HK-2 (cell line): Measurements from ENCODE around the gene H2BW1.
"Not testable (repeated sequence)": the region's sequence is repeated elsewhere in the genome, so short reads cannot be mapped to it uniquely, and the experiment has no call there.

ENCODE experiments used
- DNase-seq: peaks from one replicate; pipeline ENCODE4 v3.0.0-alpha.2; 2018; ENCODE audit not compliant: unreplicated experiment

H2BW1 gene

DNA sequence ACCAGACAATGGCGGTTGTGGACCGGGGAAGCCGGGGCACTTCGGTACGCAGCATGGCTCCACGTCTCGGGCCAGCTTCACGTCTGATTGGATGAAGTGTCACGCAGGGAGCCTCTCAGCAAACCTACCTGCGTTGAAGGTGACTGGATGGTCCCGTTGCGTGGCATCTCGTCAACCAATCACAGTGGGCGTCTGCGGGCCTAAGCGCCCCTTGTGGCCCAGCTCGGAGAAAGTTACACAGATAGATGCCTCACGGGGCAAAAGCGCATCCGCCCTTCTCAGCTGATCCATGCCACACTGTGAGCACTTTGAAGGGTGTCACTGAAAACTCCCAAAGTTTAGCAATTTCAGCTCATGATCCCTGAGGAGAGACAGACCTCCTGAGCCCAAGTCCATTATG, at the start of gene H2BW1:
Gene H2BW1, minus strand, starts transcription at position 103 of the 400 bp plus-strand sequence. CDS start 132 bp downstream, outside the sequence.
- DNase-seq, result no peak

DNA sequence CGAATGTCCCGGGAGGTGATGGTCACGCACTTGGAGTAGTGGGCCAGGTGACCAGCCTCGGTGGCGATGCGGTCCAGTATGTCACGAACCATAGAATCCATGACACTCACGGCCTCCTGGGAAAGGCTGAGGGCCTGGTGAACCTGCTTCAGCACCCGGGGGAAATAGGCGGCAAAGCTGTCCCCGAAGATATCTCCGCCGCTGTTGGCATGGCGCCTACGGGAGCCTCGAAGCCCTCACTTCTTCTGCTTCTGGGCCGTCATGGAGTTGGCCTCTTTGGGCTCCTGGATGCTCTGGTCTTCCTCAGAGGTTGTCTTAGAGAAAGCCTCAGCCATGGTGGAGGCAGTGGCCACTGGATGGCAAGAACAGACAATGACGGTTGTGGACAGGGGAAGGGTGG, 49.1 kb upstream of the H2BW1 start:
- DNase-seq, result not testable (repeated sequence)

GRCh38 chrX:104054956-104055355, 41.4 kb upstream of the H2BW1 start:
- not testable (repeated sequence) for DNase-seq

GRCh38 chrX:104047171-104047570, 33.7 kb upstream of the H2BW1 start:
- no peak for DNase-seq

- no peak for DNase-seq
Observed at GRCh38 chrX:104045642-104046041, 32.1 kb upstream of the H2BW1 start.

- no peak for DNase-seq
Observed at GRCh38 chrX:104041003-104041402, 27.5 kb upstream of the H2BW1 start.

DNA sequence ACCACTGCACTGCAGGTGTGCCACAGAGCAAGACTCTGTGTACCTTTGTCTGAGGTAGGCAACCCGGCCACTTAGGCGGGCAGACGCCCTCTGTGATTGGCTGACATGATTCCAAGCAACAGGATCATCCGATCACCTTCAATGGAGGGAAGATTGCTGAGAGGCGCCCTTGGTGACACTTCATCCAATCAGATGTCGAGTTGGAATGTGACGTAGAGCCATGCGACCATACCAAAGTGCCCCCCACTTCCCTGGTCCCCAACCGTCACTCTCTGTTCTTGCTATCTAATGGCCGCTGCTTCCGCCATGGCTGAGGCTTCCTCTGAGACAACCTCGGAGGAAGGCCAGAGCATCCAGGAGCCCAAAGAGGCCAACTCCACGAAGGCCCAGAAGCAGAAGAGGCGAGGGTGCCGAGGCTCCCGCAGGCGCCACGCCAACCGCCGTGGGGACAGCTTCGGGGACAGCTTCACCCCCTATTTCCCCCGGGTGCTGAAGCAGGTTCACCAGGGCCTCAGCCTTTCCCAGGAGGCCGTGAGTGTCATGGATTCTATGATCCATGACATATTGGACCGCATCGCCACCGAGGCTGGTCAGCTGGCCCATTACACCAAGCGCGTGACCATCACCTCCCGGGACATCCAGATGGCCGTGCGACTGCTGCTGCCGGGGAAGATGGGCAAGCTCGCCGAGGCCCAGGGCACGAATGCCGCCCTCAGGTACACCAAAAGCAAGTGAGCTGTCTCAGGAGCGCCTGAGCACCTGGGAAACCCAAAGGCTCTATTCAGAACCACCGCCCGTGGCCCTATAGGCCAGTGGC, 26.4 kb upstream of the H2BW1 start, which contains the start of gene H2BW2:
Gene H2BW2, plus strand, starts transcription at position 268 of the 817 bp plus-strand sequence. Its CDS starts 39 bp downstream, at position 307.
- no peak for DNase-seq

GRCh38 chrX:104018126-104018525, 4.6 kb upstream of the H2BW1 start:
- no peak for DNase-seq

GRCh38 chrX:104015576-104015975, 2.1 kb upstream of the H2BW1 start:
- DNase-seq, result not testable (repeated sequence)

GRCh38 chrX:104013158-104013557, 350 bp downstream of the H2BW1 start:
- DNase-seq, result no peak

DNA sequence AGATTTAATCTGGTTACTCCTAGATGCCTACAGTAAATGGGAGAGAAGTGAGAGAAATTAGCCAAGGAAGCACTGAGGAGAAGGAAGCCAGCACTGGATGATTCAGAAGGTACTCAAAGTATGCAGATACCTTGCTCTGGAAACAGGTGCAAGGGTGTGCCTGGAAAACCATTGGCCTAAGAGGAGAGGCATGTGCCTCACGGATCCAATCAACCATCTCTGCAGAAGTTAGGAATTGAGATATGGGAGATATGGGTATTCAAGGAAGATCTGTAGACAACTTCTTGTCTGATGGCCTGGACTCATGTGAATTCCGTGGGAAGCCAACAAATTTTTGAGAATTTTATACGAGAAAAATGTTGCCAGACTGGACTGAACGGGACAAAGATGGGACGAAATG, 4.7 kb downstream of the H2BW1 start:
- DNase-seq, result no peak

DNA sequence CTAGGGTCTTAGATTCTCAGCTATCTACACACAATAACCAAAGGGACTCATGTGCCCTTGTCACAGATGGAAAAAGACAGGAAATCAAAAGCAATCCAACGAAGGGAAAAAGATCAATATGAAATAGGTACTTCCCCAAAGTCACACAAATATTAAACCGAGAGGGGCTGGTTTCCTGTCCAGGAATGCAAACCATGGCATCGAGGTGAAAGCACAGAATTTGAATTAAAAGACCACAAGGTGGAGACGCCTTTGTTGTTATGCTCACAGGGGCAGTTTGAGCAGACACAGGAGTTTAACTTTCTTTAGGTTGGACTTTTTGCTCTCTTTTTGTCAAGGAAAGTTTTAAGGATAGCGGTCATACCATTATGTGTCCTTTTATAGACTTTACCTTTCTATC, 14.3 kb downstream of the H2BW1 start:
- DNase-seq, result no peak

GRCh38 chrX:103983508-103983907, 30.0 kb downstream of the H2BW1 start:
- not testable (repeated sequence) for DNase-seq

DNA sequence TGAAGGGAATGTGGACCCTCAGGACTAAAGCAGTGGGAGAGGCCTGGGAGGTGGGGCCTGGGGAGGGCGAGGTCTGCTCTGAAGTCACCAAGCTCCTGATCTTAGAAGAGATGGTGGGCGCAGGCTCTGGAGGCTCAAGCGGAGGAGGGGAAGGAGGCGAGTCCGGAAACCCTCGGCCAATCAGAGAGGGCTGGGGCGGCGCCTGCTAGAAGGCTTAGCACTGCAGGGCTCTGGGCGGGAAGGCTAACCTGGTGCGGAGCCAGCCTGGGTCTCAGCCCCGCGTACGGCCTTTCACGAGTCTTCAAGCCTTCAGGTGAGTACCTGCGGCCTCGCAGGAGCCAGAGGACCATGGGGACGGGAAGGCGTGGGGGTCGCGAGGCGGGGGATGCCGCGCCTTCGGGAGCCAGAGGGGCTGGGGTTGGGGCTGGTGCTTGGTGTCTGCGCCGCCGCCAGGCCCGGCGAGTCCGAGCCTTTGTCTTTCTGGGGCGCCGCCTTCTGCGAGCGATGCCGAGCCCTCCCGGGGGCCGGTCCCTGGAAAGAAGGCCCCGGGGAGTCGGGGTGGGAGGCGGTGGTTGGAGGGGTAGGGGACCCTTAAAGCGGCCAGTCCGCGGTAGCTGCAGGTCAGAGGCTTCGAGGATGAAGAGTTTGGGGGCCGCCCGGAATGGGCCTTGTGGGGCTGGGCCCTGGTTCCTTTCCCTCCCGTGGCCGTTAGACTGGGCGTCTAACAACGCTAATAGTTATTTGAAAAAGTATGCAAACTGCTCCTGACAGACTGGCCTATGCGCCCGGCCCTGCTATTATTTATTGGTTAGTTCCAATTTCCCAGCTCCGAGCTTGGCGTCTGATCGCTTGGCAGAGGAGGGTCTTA, 50.9 kb downstream of the H2BW1 start, which contains the start of gene TMSB15B:
Gene TMSB15B, plus strand, starts transcription at position 217 of the 868 bp plus-strand sequence.
- DNase-seq, result not testable (repeated sequence)
